GM21528 (cell line): Measurements from ENCODE around the gene CDC25A.

ENCODE experiments used
- ATAC-seq: cut with Tn5 transposase; IDR thresholded peaks from one replicate; pipeline ENCODE4 v1.9.1; 2021; ENCODE audit warnings: mild to moderate bottlenecking, moderate library complexity; ENCODE audit not compliant: unreplicated experiment, low FRiP score

Gene CDC25A

DNA sequence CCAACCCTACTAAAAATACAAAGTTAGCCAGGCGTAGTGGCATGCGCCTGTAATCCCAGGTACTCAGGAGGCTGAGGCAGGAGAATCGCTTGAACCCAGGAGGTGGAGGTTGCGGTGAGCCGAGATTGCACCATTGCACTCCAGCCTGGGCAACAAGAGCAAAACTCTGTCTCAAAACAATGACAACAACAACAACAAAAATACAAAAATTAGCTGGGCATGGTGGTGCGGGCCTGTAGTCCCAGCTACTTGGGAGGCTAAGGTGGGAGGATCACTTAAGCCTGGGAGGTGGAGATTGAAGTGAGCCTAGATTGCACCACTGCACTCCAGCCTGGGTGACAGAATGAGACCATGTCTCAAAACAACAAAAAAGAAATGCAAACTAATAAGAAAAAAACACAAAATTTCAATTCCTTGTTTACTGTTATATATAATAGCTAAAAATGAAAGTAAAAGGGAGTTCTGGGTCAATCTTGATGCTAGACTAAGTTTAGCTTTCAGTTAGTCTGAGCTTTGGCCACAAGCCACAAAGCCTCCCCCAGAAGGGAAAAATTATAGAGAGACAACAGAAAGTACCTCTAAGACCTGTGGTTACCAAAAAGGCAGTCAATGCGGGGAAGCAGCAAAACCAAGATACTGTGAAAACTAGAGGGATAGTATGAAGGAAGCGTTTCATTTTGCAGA lies 76.0 kb downstream of the CDC25A start:
- peak; percentile 87 for ATAC-seq

DNA sequence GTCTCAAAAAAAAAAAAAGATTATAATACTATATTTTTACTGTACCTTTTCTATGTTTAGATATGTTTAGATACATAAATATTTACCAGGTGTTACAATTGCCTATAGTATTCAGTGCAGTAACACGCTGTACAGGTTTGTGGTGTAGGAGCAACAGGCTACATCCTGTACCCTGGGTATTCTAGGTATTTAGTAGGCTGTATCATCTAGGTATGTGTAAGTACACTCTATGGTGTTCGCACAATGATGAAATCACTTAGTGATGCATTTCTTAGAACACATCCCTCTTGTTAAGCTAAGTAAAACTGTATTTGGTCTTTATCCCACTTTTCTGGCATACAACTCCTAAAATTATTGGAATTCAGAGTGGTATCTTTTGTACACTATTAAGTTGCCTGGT lies 77.8 kb downstream of the CDC25A start:
- ATAC-seq = no peak

- no peak for ATAC-seq
These were observed 81.0 kb downstream of the CDC25A start for GRCh38 chr3:48107227-48107626.
